Activated CD4-positive, alpha-beta T cell treated with anti-CD3 and anti-CD28 coated beads for 48 hours (primary cell): ENCODE data around the gene WDR54.
A peak's percentile ranks its signal among the peaks of the same experiment; 100 is the strongest.
"Not testable (repeated sequence)": the region's sequence is repeated elsewhere in the genome, so short reads cannot be mapped to it uniquely, and the experiment has no call there.

Experiments used
- DNase-seq: peaks from one replicate; pipeline ENCODE4 v3.0.0-alpha.2; 2020

The WDR54 gene

GRCh38 chr2:74430502-74430901 is 9.0 kb downstream of the WDR54 start:
- DNase-seq = no peak

GRCh38 chr2:74436111-74436805 is 14.7 kb downstream of the WDR54 start:
- DNase-seq = no peak

GRCh38 chr2:74436848-74437695 is 15.5 kb downstream of the WDR54 start:
- no peak for DNase-seq

GRCh38 chr2:74438248-74438647 is 16.7 kb downstream of the WDR54 start:
- no peak for DNase-seq

- no peak for DNase-seq
Measured at GRCh38 chr2:74439373-74439772, 17.8 kb downstream of the WDR54 start.

- DNase-seq = no peak
Measured at GRCh38 chr2:74439803-74440377, 18.4 kb downstream of the WDR54 start.

- DNase-seq = peak; percentile 72
Measured at GRCh38 chr2:74440378-74441169, 19.0 kb downstream of the WDR54 start.

- no peak for DNase-seq
Measured at GRCh38 chr2:74441170-74441689, 19.7 kb downstream of the WDR54 start.

- peak; percentile 44 for DNase-seq
Measured at GRCh38 chr2:74441690-74442482, 20.4 kb downstream of the WDR54 start, which contains the start of gene RTKN. RTKN (minus strand) TSS chr2:74441937; CDS start chr2:74441816, 121 bp downstream.

GRCh38 chr2:74442483-74443297 is 21.2 kb downstream of the WDR54 start:
- not testable (repeated sequence) for DNase-seq

GRCh38 chr2:74444498-74445318 is 23.2 kb downstream of the WDR54 start:
- no peak for DNase-seq

GRCh38 chr2:74447230-74447999 is 25.9 kb downstream of the WDR54 start:
- no peak for DNase-seq

- DNase-seq = no peak
Measured at GRCh38 chr2:74448771-74449170, 27.2 kb downstream of the WDR54 start.

- no peak for DNase-seq
Measured at GRCh38 chr2:74450570-74451190, 29.1 kb downstream of the WDR54 start.

GRCh38 chr2:74454654-74455511 is 33.4 kb downstream of the WDR54 start, which contains the start of gene INO80B:
INO80B (plus strand) TSS chr2:74455087; CDS start chr2:74455117, 30 bp downstream.
- peak; percentile 98 for DNase-seq

GRCh38 chr2:74457129-74457548 is 35.6 kb downstream of the WDR54 start:
- DNase-seq = no peak

GRCh38 chr2:74457549-74458131 is 36.1 kb downstream of the WDR54 start:
- DNase-seq = peak; percentile 87
